H1 (cell line): Measurements from ENCODE around the gene STAG1. TPM values are rescaled to one million over a fixed set of nuclear protein-coding genes. Genes with fewer than 3 reads are reported as not detected.

Experiments
- CTCF ChIA-PET: fragments of 300-600 bp; sonication (Branson Sonifier 250); formaldehyde crosslinking; loops from one replicate; lab custom pipeline; 2021; ENCODE audit not compliant: partially characterized antibody; lab: Charles Lee
- POLR2A ChIA-PET: fragments of 300-600 bp; sonication (Branson Sonifier 250); formaldehyde crosslinking; loops from one replicate; lab custom pipeline; 2021; ENCODE audit warnings: inconsistent platforms; ENCODE audit not compliant: partially characterized antibody; lab: Charles Lee
- DNase-seq, 2 experiments: peaks; one replicate each; pipeline versions ENCODE4 v3.0.0 to v3.0.0-alpha.2; 2010 to 2022; ENCODE audit warnings: low spot score in 2 of 2, low read depth in 1 of 2, mixed read lengths in 1 of 2
- FAIRE-seq: peaks from 2 replicates; lab custom pipeline; 2011; peaks lifted over from hg19 to GRCh38; lab: Jason Lieb, UNC
- H2AFZ ChIP-seq: 2 replicates; pipeline ENCODE4 v1.8.1; 2012; ENCODE audit warnings: low read length, inconsistent platforms
- H2AK5ac ChIP-seq: 2 replicates; pipeline ENCODE4 v1.6.1; 2013; ENCODE audit warnings: low read depth, low read length
- H2BK120ac ChIP-seq: replicated peaks from 2 replicates; pipeline ENCODE3; 2013; ENCODE audit warnings: low read depth, low read length, inconsistent platforms
- H2BK12ac ChIP-seq: 2 replicates; pipeline ENCODE4 v1.6.1; 2013; ENCODE audit warnings: low read depth, low read length
- H2BK15ac ChIP-seq: 2 replicates; pipeline ENCODE4 v1.6.1; 2013; ENCODE audit warnings: low read length
- H2BK20ac ChIP-seq: 2 replicates; pipeline ENCODE4 v1.6.1; 2013; ENCODE audit warnings: low read length
- H2BK5ac ChIP-seq: 2 replicates; pipeline ENCODE4 v1.6.1; 2013; ENCODE audit warnings: low read depth, low read length
- H3K14ac ChIP-seq: 2 replicates; pipeline ENCODE4 v1.6.1; 2013; ENCODE audit warnings: inconsistent platforms; ENCODE audit not compliant: insufficient read length
- H3K18ac ChIP-seq: 2 replicates; pipeline ENCODE4 v1.6.1; 2013; ENCODE audit warnings: low read length; ENCODE audit errors: extremely low read depth
- H3K23ac ChIP-seq: 2 replicates; pipeline ENCODE4 v1.6.1; 2013; ENCODE audit warnings: inconsistent platforms; ENCODE audit not compliant: insufficient read length
- H3K23me2 ChIP-seq: 2 replicates; pipeline ENCODE4 v1.6.1; 2013; ENCODE audit warnings: low read depth, low read length
- H3K27ac ChIP-seq: 2 replicates; pipeline ENCODE4 v1.6.1; 2011; ENCODE audit warnings: low read depth, low read length, inconsistent platforms
- H3K27me3 ChIP-seq, 4 experiments: replicated peaks in 1 of 4; 1 replicate in 1 of 4; 2 replicates in 3 of 4; pipeline versions ENCODE4 v1.6.1 to v1.8.1; 2011 to 2013; ENCODE audit warnings: low read length in 3 of 4, mild to moderate bottlenecking in 3 of 4, inconsistent platforms in 2 of 4, mixed read lengths in 2 of 4, moderate library complexity in 1 of 4; ENCODE audit not compliant: control insufficient read depth in 3 of 4, insufficient read depth in 3 of 4; ENCODE audit errors: extremely low read depth in 1 of 4
- H3K36me3 ChIP-seq, 4 experiments: 2 replicates each; pipeline versions ENCODE4 v1.6.1 to v1.8.1; 2011 to 2013; ENCODE audit warnings: mild to moderate bottlenecking in 4 of 4, low read length in 3 of 4, moderate library complexity in 2 of 4, control low read depth in 1 of 4, inconsistent platforms in 1 of 4; ENCODE audit not compliant: insufficient read depth in 4 of 4, control insufficient read depth in 2 of 4
- H3K4ac ChIP-seq: replicated peaks from 2 replicates; pipeline ENCODE3; 2013; ENCODE audit warnings: low read length, low read depth, mixed read lengths, inconsistent platforms; ENCODE audit not compliant: insufficient read length
- H3K4me1 ChIP-seq, 4 experiments: replicated peaks in 1 of 4; 1 replicate in 1 of 4; 2 replicates in 3 of 4; pipeline versions ENCODE4 v1.6.1 to v1.8.1; 2011 to 2013; ENCODE audit warnings: low read length in 3 of 4, inconsistent platforms in 2 of 4, mixed read lengths in 1 of 4; ENCODE audit not compliant: insufficient read depth in 4 of 4, control insufficient read depth in 3 of 4
- H3K4me2 ChIP-seq, 2 experiments: 2 replicates each; pipeline versions ENCODE4 v1.6.1 to v1.8.1; 2011 to 2013; ENCODE audit warnings: low read depth in 2 of 2, low read length in 2 of 2, control low read depth in 1 of 2, inconsistent platforms in 1 of 2, mild to moderate bottlenecking in 1 of 2; ENCODE audit not compliant: insufficient read depth in 1 of 2
- H3K4me3 ChIP-seq, 4 experiments: fragments of 200-600, 300-600 bp in 1 of 4; sonication (generic), shearing (Covaris generic), sonication (Bioruptor Twin) in 1 of 4; 2 replicates each; pipeline versions ENCODE4 v1.5.1 to v1.8.1; 2011 to 2016; ENCODE audit warnings: low read length in 4 of 4, low read depth in 3 of 4, control low read depth in 2 of 4, inconsistent platforms in 2 of 4, mild to moderate bottlenecking in 2 of 4, mixed read lengths in 1 of 4, moderate library complexity in 1 of 4; ENCODE audit not compliant: insufficient read depth in 2 of 4; ENCODE audit errors: extremely low read depth in 1 of 4
- H3K56ac ChIP-seq: replicated peaks from 2 replicates; pipeline ENCODE3; 2013; ENCODE audit warnings: low read depth, mild to moderate bottlenecking, mixed read lengths, low read length, inconsistent platforms; ENCODE audit not compliant: insufficient read length
- H3K79me1 ChIP-seq: 2 replicates; pipeline ENCODE4 v1.6.1; 2013; ENCODE audit warnings: low read depth, low read length, control low read depth
- H3K79me2 ChIP-seq, 2 experiments: 2 replicates each; pipeline versions ENCODE4 v1.6.1 to v1.8.1; 2012 to 2013; ENCODE audit warnings: low read length in 2 of 2, mild to moderate bottlenecking in 2 of 2, inconsistent platforms in 1 of 2; ENCODE audit not compliant: insufficient read depth in 2 of 2, control insufficient read depth in 1 of 2
- H3K9ac ChIP-seq, 4 experiments: replicated peaks in 1 of 4; 1 replicate in 1 of 4; 2 replicates in 3 of 4; pipeline versions ENCODE4 v1.6.1 to v1.8.1; 2011 to 2013; ENCODE audit warnings: low read depth in 3 of 4, low read length in 3 of 4, control low read depth in 2 of 4, mild to moderate bottlenecking in 2 of 4, moderate library complexity in 2 of 4, inconsistent platforms in 1 of 4; ENCODE audit errors: extremely low read depth in 1 of 4
- H3K9me3 ChIP-seq, 2 experiments: 2 replicates each; pipeline versions ENCODE4 v1.6.1 to v1.8.1; 2012 to 2013; ENCODE audit warnings: mild to moderate bottlenecking in 2 of 2, moderate library complexity in 2 of 2, control low read depth in 1 of 2, inconsistent platforms in 1 of 2, low read depth in 1 of 2, low read length in 1 of 2, mixed read lengths in 1 of 2; ENCODE audit not compliant: insufficient read depth in 2 of 2
- H4K20me1 ChIP-seq, 2 experiments: replicated peaks in 1 of 2; 2 replicates each; pipeline versions ENCODE3 to v1.8.1; 2011 to 2013; ENCODE audit warnings: inconsistent platforms in 2 of 2, low read length in 2 of 2, mild to moderate bottlenecking in 1 of 2; ENCODE audit not compliant: insufficient read depth in 2 of 2, control insufficient read depth in 1 of 2
- H4K5ac ChIP-seq: 2 replicates; pipeline ENCODE4 v1.6.1; 2013; ENCODE audit warnings: low read length, low read depth, mixed read lengths, inconsistent platforms; ENCODE audit not compliant: insufficient read length
- H4K8ac ChIP-seq: 2 replicates; pipeline ENCODE4 v1.8.0; 2013; ENCODE audit warnings: mild to moderate bottlenecking, moderate library complexity, low read length, inconsistent platforms; ENCODE audit not compliant: insufficient read depth; ENCODE audit errors: extremely low read depth
- H4K91ac ChIP-seq: replicated peaks from 2 replicates; pipeline ENCODE3; 2013; ENCODE audit warnings: low read length, mixed read lengths, inconsistent platforms; ENCODE audit not compliant: insufficient read length
- BCL11A ChIP-seq, 2 experiments: IDR thresholded peaks; one replicate each; pipeline ENCODE4 v1.6.1; 2011; ENCODE audit warnings: low read depth in 2 of 2, low read length in 2 of 2, mild to moderate bottlenecking in 2 of 2
- EP300 ChIP-seq, 2 experiments: IDR thresholded peaks; 1 replicate in 1 of 2; 2 replicates in 1 of 2; pipeline ENCODE4 v1.6.1; 2011 to 2012; ENCODE audit warnings: low read depth in 2 of 2, low read length in 2 of 2, mild to moderate bottlenecking in 2 of 2, borderline replicate concordance in 1 of 2, inconsistent platforms in 1 of 2, moderate library complexity in 1 of 2
- EZH2 ChIP-seq: fragments of 200-600 bp; sonication (generic); IDR thresholded peaks from 2 replicates; pipeline ENCODE4 v1.7.1; 2012; ENCODE audit warnings: low read depth, mild to moderate bottlenecking, moderate library complexity, low read length, inconsistent platforms; ENCODE audit not compliant: severe bottlenecking
- KDM5A ChIP-seq: fragments of 200-600 bp; IDR thresholded peaks from 2 replicates; pipeline ENCODE4 v1.7.1; 2012; ENCODE audit warnings: mild to moderate bottlenecking, low read length, inconsistent platforms, mixed read lengths
- POU5F1 ChIP-seq: IDR thresholded peaks from 2 replicates; pipeline ENCODE4 v1.6.1; 2011; ENCODE audit warnings: low read depth, mild to moderate bottlenecking, low read length, moderate library complexity
- RAD21 ChIP-seq, 2 experiments: IDR thresholded peaks in 1 of 2; conservative IDR thresholded peaks in 1 of 2; 2 replicates each; pipeline ENCODE4 v1.6.1; 2011; ENCODE audit warnings: low read depth in 2 of 2, low read length in 2 of 2, improper control_type of control experiment in 1 of 2, inconsistent platforms in 1 of 2, mild to moderate bottlenecking in 1 of 2, moderate library complexity in 1 of 2
- RBBP5 ChIP-seq: IDR thresholded peaks from 2 replicates; pipeline ENCODE4 v1.7.1; 2012; ENCODE audit warnings: low read depth, mild to moderate bottlenecking, inconsistent platforms, low read length, moderate library complexity, borderline replicate concordance
- RNF2 ChIP-seq: fragments of 200-900, 300-1000 bp; sonication (generic); IDR thresholded peaks from 2 replicates; pipeline ENCODE4 v1.7.1; 2016; ENCODE audit warnings: borderline replicate concordance, low read depth, mild to moderate bottlenecking, antibody characterized with exemption, low read length; ENCODE audit not compliant: poor library complexity, severe bottlenecking; ENCODE audit errors: missing control alignments
- SIRT6 ChIP-seq: IDR thresholded peaks from one replicate; pipeline ENCODE4 v1.7.1; 2012; ENCODE audit warnings: low read length, inconsistent platforms
- SIX5 ChIP-seq: IDR thresholded peaks from 2 replicates; pipeline ENCODE4 v1.6.1; 2011; ENCODE audit warnings: mild to moderate bottlenecking, low read depth, low read length
- polyA plus RNA-seq, 7 experiments: library from polyadenylated mRNA; depleted of rRNA in 3 of 7; stranded (reverse) in 5 of 7; unstranded in 2 of 7; fragments of >200 nt in 5 of 7; fragments of 200-250 nt in 2 of 7; gene quantifications; 1 replicate in 5 of 7; 2 replicates in 1 of 7; 4 replicates in 1 of 7; pipeline versions ENCODE4 v1.2.1 to v1.2.3, GENCODE V29; 2011 to 2013; ENCODE audit warnings: missing spikeins in 2 of 7, mixed read lengths in 2 of 7
- total RNA-seq: library from RNA; stranded (reverse); fragmentation: NEBNext Ultra II Directional; extraction: Animal tissue kit (Norgen Biotek cat#: 25700); gene quantifications from 2 replicates; pipeline ENCODE4 v1.2.1, GENCODE V29; 2021

STAG1 gene
- total and polyA plus RNA-seq, 2 of the 8 experiments (the other 6 are each of a cell fraction or from before 2014, with no cell fraction given) = 4.6 to 23.4 TPM

DNA sequence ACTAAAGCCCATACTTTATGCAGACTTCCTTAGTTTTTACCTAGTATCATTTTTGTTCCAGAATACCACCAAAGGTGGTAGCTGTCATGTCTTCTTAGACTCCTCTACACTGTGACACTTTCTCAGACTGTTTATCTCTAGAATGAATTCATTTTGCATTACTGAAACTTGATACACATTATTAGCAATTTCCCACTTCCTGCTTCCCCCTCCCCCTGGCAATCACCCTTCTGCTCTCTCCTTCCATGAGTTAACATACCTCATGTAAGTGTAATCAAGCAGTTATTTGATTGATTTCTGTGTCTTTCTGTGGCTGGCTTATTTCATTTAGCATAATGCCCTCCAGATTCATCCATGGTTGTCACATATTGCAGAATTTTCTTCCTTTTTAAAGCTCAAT lies 204.9 kb downstream of the STAG1 start:
- ChIA-PET CTCF (interaction anchor here (1.4 to 1.9 kb wide), 5 partner anchors 8 to 467 kb away, joined by 3 to 7 read pairs (median 4); partner anchors contain the start of gene STAG1), POLR2A (interaction anchor here (5.2 kb wide), 1 partner anchor 205 kb away, joined by 24 read pairs; the partner anchor contains the start of gene STAG1)
- Histone ChIP-seq H3K14ac (no peak overlapping the region), H3K4me1 (no peaks in the 10 kb centered on the region), H3K56ac (no peak overlapping the region), H2BK120ac (no peak overlapping the region), H2BK15ac (no peak overlapping the region), H4K5ac (no peak overlapping the region), H3K79me2 (no peaks in the 10 kb centered on the region), H2BK5ac (no peak overlapping the region), H4K8ac (no peak overlapping the region), H3K18ac (no peak overlapping the region), H4K91ac (no peak overlapping the region), H3K9ac (no peak overlapping the region), H2AFZ (no peak overlapping the region), H3K4ac (no peak overlapping the region), H2BK12ac (no peak overlapping the region), H3K79me1 (no peaks in the 10 kb centered on the region), H3K23ac (no peak overlapping the region), H3K36me3 (no peaks in the 10 kb centered on the region), H2AK5ac (no peak overlapping the region), H3K4me2 (no peak overlapping the region), H3K27me3 (no peaks in the 10 kb centered on the region), H2BK20ac (no peak overlapping the region), H3K9me3 (no peaks in the 10 kb centered on the region), H3K27ac (no peak overlapping the region), H3K4me3 (no peak overlapping the region), H3K23me2 (no peaks in the 10 kb centered on the region), H4K20me1 (no peaks in the 10 kb centered on the region)
- DNase-seq (no peak), FAIRE-seq (no peak)
- no peak for TF ChIP-seq EP300 (IDR thresholded peaks at IDR 0.05; ENCODE audit: borderline replicate concordance in 1 of 2, low read depth in 2 of 2, low read length in 2 of 2)
- no peak for TF ChIP-seq SIX5
- no peak for TF ChIP-seq BCL11A (IDR thresholded peaks at IDR 0.05; ENCODE audit: low read depth in 2 of 2, low read length in 2 of 2)
- no peak for TF ChIP-seq POU5F1
- TF ChIP-seq RAD21 (IDR thresholded peaks at IDR 0.05 in 1 of 2, conservative IDR thresholded peaks at IDR 0.05 in 1 of 2; ENCODE audit: low read depth in 2 of 2, low read length in 2 of 2) = no peak
- no peak for TF ChIP-seq EZH2
- TF ChIP-seq SIRT6 = no peak
- no peak for TF ChIP-seq RNF2
- TF ChIP-seq RBBP5 = no peak
- TF ChIP-seq KDM5A = no peak
